ENCODE measurements around the gene PRDM5. TPM values are rescaled to one million over a fixed set of nuclear protein-coding genes. Genes with fewer than 3 reads are reported as not detected.

PRDM5 gene
- total RNA-seq (2022; extraction: Qiagen RNA extraction; ENCODE audit: low read depth) = 3.3 to 4.9 TPM (median 4.5 TPM) in 5 replicates

GRCh38 chr4:120922381-120923206 lies at the start of gene PRDM5:
Gene PRDM5, minus strand, starts transcription at chr4:120922726. Its CDS starts 118 bp downstream, at chr4:120922608.

Other genes starting within 250 kb of the PRDM5 start
- gene NDNF, start 149.8 kb upstream of the PRDM5 start, total RNA-seq (2022; extraction: Qiagen RNA extraction; ENCODE audit: low read depth) = not detected in 5 replicates
- gene TNIP3, start 241.6 kb upstream of the PRDM5 start, total RNA-seq (2022; extraction: Qiagen RNA extraction; ENCODE audit: low read depth) = 0.23 to 0.72 TPM (median 0.56 TPM) in 5 replicates

Measured in A549 treated with CpdA at 1 μM for 4 hours (cell line).